GM18870 (cell line): ENCODE results near the gene ACSM6.
A peak's percentile ranks its signal among the peaks of the same experiment; 100 is the strongest.

Experiments used
- ATAC-seq: cut with Tn5 transposase; IDR thresholded peaks from one replicate; pipeline ENCODE4 v1.9.1; 2021; ENCODE audit warnings: moderate library complexity; ENCODE audit not compliant: unreplicated experiment

ACSM6 gene

GRCh38 chr10:95265572-95265971 is 71.5 kb downstream of the ACSM6 start:
- no peak for ATAC-seq

GRCh38 chr10:95266674-95267095 is 72.6 kb downstream of the ACSM6 start:
- ATAC-seq: peak; percentile 98

GRCh38 chr10:95267251-95267650 is 73.2 kb downstream of the ACSM6 start:
- ATAC-seq: no peak

GRCh38 chr10:95268438-95268837 is 74.4 kb downstream of the ACSM6 start:
- no peak for ATAC-seq

- no peak for ATAC-seq
Measured at GRCh38 chr10:95273393-95274312, 79.6 kb downstream of the ACSM6 start.

- ATAC-seq: no peak
Measured at GRCh38 chr10:95275726-95276366, 81.8 kb downstream of the ACSM6 start.

- no peak for ATAC-seq
Measured at GRCh38 chr10:95276367-95277200, 82.5 kb downstream of the ACSM6 start.

GRCh38 chr10:95277201-95277570 is 83.1 kb downstream of the ACSM6 start:
- no peak for ATAC-seq

GRCh38 chr10:95277614-95278013 is 83.6 kb downstream of the ACSM6 start:
- no peak for ATAC-seq
